ENCODE measurements around the gene ACVR1C.

- TF ChIP-seq CTCF (IDR thresholded peaks at IDR 0.05; ENCODE audit: low read depth, low read length) (no peak), EZH2phosphoT487 (IDR thresholded peaks at IDR 0.05; ENCODE audit: low read depth) (no peak)
These were observed 54.5 kb downstream of the ACVR1C start for GRCh38 chr2:157574165-157574564.
